ENCODE data around the gene CAMK4.

DNA sequence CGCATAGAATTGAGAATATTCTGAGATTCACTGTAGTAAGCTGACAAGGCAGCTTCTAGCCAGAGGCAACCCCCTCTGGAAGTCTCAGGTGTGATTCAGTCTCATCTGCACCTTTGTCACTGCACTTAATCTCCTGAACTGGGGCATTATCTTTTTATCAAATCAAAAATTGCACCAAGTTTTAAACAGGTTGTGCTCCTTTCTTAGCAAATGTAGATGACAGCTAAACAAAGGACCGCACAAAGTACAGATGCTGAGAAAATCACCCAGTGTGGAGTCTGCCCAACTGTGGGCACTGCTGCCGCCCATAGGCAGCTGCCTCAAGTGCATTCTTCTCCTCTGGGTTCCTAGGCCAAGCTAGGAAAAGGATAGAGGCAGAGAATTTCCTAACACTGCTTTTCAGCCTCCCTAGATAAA lies 237.1 kb downstream of the CAMK4 start:
- TF ChIP-seq EP300 (IDR thresholded peaks at IDR 0.05) (no peak), POLR2A (IDR thresholded peaks at IDR 0.05; ENCODE audit: low read depth) (no peak)
- TF ChIP-seq, protein P1, sequence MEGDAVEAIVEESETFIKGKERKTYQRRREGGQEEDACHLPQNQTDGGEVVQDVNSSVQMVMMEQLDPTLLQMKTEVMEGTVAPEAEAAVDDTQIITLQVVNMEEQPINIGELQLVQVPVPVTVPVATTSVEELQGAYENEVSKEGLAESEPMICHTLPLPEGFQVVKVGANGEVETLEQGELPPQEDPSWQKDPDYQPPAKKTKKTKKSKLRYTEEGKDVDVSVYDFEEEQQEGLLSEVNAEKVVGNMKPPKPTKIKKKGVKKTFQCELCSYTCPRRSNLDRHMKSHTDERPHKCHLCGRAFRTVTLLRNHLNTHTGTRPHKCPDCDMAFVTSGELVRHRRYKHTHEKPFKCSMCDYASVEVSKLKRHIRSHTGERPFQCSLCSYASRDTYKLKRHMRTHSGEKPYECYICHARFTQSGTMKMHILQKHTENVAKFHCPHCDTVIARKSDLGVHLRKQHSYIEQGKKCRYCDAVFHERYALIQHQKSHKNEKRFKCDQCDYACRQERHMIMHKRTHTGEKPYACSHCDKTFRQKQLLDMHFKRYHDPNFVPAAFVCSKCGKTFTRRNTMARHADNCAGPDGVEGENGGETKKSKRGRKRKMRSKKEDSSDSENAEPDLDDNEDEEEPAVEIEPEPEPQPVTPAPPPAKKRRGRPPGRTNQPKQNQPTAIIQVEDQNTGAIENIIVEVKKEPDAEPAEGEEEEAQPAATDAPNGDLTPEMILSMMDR (IDR thresholded peaks at IDR 0.05), result no peak
